ENCODE data around the gene SUGCT. TPM values are rescaled to one million over a fixed set of nuclear protein-coding genes. Genes with fewer than 3 reads are reported as not detected.

Gene SUGCT
- total and polyA plus RNA-seq, 2 of the 13 experiments (the other 11 are each of a cell fraction or from before 2014, with no cell fraction given), result 10.1 to 22.2 TPM

GRCh38 chr7:40889099-40889498 is 754.3 kb downstream of the SUGCT start:
- in situ Hi-C loops (cut with HindIII; ENCODE audit: extremely low pct_ligation_motif_present, low pct_unique_long_range_greater_than_20kb), result no loop called here
- no peak for TF ChIP-seq ZNF605 (CRISPR knock-in tag; IDR thresholded peaks at IDR 0.05)
- TF ChIP-seq ZNF207 (IDR thresholded peaks at IDR 0.05; ENCODE audit: borderline replicate concordance), result no peak
- TF ChIP-seq MYC (CRISPR knock-in tag; IDR thresholded peaks at IDR 0.05; ENCODE audit: borderline replicate concordance), result no peak
- TF ChIP-seq CEBPB (IDR thresholded peaks at IDR 0.05; ENCODE audit: borderline replicate concordance, low read depth, low read length), result no peak
- no peak for TF ChIP-seq EEA1 (CRISPR knock-in tag; IDR thresholded peaks at IDR 0.05; ENCODE audit: borderline replicate concordance)
- no peak for TF ChIP-seq ZNF607 (CRISPR knock-in tag; IDR thresholded peaks at IDR 0.05; ENCODE audit: borderline replicate concordance)
- no peak for TF ChIP-seq HMGA1 (CRISPR knock-in tag; conservative IDR thresholded peaks at IDR 0.05)
- no peak for TF ChIP-seq ZNF543 (CRISPR knock-in tag; IDR thresholded peaks at IDR 0.05)
- TF ChIP-seq ZNF704 (CRISPR knock-in tag; IDR thresholded peaks at IDR 0.05; ENCODE audit: borderline replicate concordance), result no peak
- Histone ChIP-seq H3K36me3 (replicated peaks in 1 of 2; ENCODE audit: control insufficient read depth in 1 of 2, insufficient read depth in 2 of 2, low read length in 2 of 2) (no peaks in the 10 kb centered on the region), H3K27ac (ENCODE audit: extremely low read length, insufficient read depth, low read length) (no peak overlapping the region), H3K4me1 (ENCODE audit: insufficient read depth, low read length) (no peaks in the 10 kb centered on the region), H3K9me3 (ENCODE audit: low read length) (peaks cover 12% of the 10 kb centered on the region; the same call in 1 of the 2 replicates), H3K4me3 (replicated peaks in 1 of 3; ENCODE audit: insufficient read depth in 1 of 3, low read depth in 2 of 3, low read length in 3 of 3) (no peak overlapping the region), H4K20me1 (ENCODE audit: insufficient read depth, low read length) (no peaks in the 10 kb centered on the region), H3K4me2 (ENCODE audit: low read depth, low read length) (no peak overlapping the region), H3K79me2 (ENCODE audit: insufficient read depth, low read length) (no peaks in the 10 kb centered on the region), H3K27me3 (ENCODE audit: control insufficient read depth in 1 of 2, insufficient read depth in 2 of 2, low read length in 2 of 2) (no peaks in the 10 kb centered on the region), H2AFZ (ENCODE audit: low read length) (no peak overlapping the region), H3K9ac (ENCODE audit: insufficient read depth, low read depth, low read length) (no peak overlapping the region)
- BruUV-seq (replicated peaks), result no TSS peak
- 25% methylated on average over 1 of the region's 4 CpGs for WGBS (ENCODE audit: low lambda C conversion rate)
- ChIA-PET POLR2A (no interaction called here), CTCF (ENCODE audit: low intra/inter-chr PET ratio, low total read pairs) (no interaction called here)
- FAIRE-seq (no peak), DNase-seq (ENCODE audit: low spot score) (no peak), ATAC-seq (no peak)
- intact Hi-C loops (cut with micrococcal nuclease; ENCODE audit: unreplicated experiment), result loop anchor here (10.0 kb wide), 1 partner anchor 996 kb away; no protein-coding TSS in a partner anchor
